Spinal cord (tissue), 10 donors: ENCODE measurements around the gene VTCN1. TPM values are rescaled to one million over a fixed set of nuclear protein-coding genes. Genes with fewer than 3 reads are reported as not detected.
"Not testable (repeated sequence)": the region's sequence is repeated elsewhere in the genome, so short reads cannot be mapped to it uniquely, and the experiment has no call there.

Experiments
- DNase-seq, 6 donors: peaks; one replicate each; pipeline versions ENCODE4 v3.0.0 to v3.0.0-alpha.2; 2013 to 2015; ENCODE audit warnings: low spot score in 6 of 6, low read depth in 4 of 6
- H3K27ac ChIP-seq: one replicate; pipeline ENCODE4 v1.5.1; 2013; ENCODE audit warnings: low read depth, low read length, control low read depth
- H3K27me3 ChIP-seq: one replicate; pipeline ENCODE4 v1.6.1; 2013; ENCODE audit warnings: low read length; ENCODE audit not compliant: control insufficient read depth, insufficient read depth
- H3K36me3 ChIP-seq: one replicate; pipeline ENCODE4 v1.6.1; 2013; ENCODE audit warnings: low read length; ENCODE audit not compliant: control insufficient read depth, insufficient read depth
- H3K4me1 ChIP-seq: one replicate; pipeline ENCODE4 v1.6.1; 2013; ENCODE audit warnings: low read length; ENCODE audit not compliant: control insufficient read depth, insufficient read depth
- H3K4me3 ChIP-seq: one replicate; pipeline ENCODE4 v1.5.1; 2013; ENCODE audit warnings: low read depth, low read length, control low read depth
- H3K9me3 ChIP-seq: one replicate; pipeline ENCODE4 v1.6.1; 2013; ENCODE audit warnings: low read length; ENCODE audit not compliant: control insufficient read depth, insufficient read depth
- WGBS: methylation state at CpG from one replicate; pipeline ENCODE4 v1.1.5; 2013; ENCODE audit warnings: missing lambda C conversion rate; ENCODE audit not compliant: insufficient coverage; 5-methylcytosine and 5-hydroxymethylcytosine counted together
- polyA plus RNA-seq, 2 donors: library from polyadenylated mRNA; unstranded; fragments of 120-200 nt; gene quantifications; one replicate each; pipeline ENCODE4 v1.2.1, GENCODE V29; 2013; ENCODE audit not compliant: insufficient read length in 2 of 2
- total RNA-seq, 2 donors: library from RNA; depleted of rRNA in 1 of 2; stranded (reverse); fragments of 120-200 nt in 1 of 2; fragments of >200 nt in 1 of 2; gene quantifications; one replicate each; pipeline versions ENCODE4 v1.2.3 to v1.2.4, GENCODE V29; 2013 to 2014
- donor health status: healthy.

VTCN1 gene
- total and polyA plus RNA-seq, 4 donors: 0.33 to 0.82 (median 0.59) TPM

GRCh38 chr1:117121589-117122329 lies 89.0 kb downstream of the VTCN1 start, which contains the start of gene TRIM45:
TSS of gene TRIM45 (minus strand) at chr1:117121749. CDS start at chr1:117121201, 548 bp downstream.
- Histone ChIP-seq H3K36me3 (peaks cover 5% of the 10 kb centered on the region), H3K27me3 (no peaks in the 10 kb centered on the region), H3K4me1 (peaks cover 23% of the 10 kb centered on the region), H3K27ac (peak within 1 kb of the TSS; percentile 97), H3K4me3 (peak within 1 kb of the TSS; percentile 89), H3K9me3 (no peaks in the 10 kb centered on the region)
- peak; percentile 91 to 99 (median 96) for DNase-seq
- under 1% methylated on average over 71 of the region's 71 CpGs for WGBS

DNA sequence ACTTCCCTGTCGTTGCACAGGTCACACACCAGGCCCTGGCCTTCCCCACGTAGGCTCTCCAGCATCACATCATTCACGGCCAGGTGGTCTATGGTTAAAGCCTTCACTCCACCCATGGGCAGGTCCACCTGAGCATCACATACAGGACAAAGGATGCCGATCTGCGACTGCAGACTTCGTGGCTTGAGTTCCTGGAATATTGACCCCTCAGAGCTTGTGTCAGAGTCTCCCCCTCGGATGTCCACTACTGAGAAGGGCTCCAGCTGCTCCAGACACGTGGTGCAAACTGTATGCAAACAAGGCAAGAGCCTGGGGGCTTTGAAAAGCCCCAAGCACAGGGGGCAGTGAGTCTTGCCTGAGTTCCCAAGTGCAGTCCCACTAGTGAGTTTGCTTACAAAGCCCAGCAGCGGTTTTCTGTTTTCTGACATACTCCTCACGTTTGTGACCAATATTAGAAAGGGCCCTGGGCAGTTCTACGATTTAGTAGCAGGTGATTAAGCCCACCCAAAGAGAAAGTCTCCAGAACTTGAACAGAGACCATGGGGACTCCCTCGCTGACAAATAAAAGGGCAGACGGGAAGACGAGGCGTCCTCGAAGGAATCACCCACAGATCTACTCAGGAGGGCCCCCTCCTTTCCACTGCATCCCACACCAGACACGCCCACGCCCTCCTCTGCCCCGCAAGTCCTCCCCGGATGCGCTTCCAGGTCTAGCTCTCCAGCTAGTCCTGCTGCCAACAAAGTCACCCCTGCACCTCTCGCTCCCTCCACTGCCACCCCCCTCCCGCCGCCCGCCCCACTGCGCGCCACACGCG lies 89.7 kb downstream of the VTCN1 start:
- Histone ChIP-seq H3K4me3 (peak overlapping the region; percentile 89), H3K9me3 (no peaks in the 10 kb centered on the region), H3K36me3 (peaks cover 5% of the 10 kb centered on the region), H3K27ac (peak overlapping the region; percentile 97), H3K27me3 (no peaks in the 10 kb centered on the region), H3K4me1 (peaks cover 23% of the 10 kb centered on the region)
- DNase-seq: no peak
- 11% methylated on average over 26 of the region's 29 CpGs for WGBS

DNA sequence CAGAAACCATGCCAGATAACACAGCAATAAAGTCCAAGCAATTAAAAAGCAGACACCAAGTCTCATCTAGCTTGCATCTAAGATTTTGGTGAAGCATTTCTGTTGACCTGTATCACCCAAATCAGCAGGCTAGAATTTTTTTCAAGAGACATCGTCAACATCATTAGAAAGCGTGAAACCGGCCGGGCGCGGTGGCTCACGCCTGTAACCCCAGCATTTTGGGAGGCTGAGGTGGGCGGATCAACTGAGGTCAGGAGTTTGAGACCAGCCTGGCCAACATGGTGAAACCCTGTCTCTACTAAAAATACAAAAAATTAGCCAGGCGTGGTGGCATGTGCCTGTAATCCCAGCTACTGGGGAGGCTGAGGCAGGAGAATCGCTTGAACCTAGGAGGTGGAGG lies 91.6 kb downstream of the VTCN1 start:
- no CpG with 5 or more reads among the region's 10 CpGs for WGBS
- H3K36me3 ChIP-seq, H3K27ac ChIP-seq, DNase-seq, H3K27me3 ChIP-seq, H3K9me3 ChIP-seq, H3K4me3 ChIP-seq: not testable (repeated sequence)
- peaks cover 23% of the 10 kb centered on the region for H3K4me1 ChIP-seq

- Histone ChIP-seq H3K27me3 (no peaks in the 10 kb centered on the region), H3K9me3 (no peaks in the 10 kb centered on the region), H3K4me3 (no peak overlapping the region), H3K27ac (no peak overlapping the region), H3K36me3 (peaks cover 8% of the 10 kb centered on the region), H3K4me1 (peaks cover 26% of the 10 kb centered on the region)
- DNase-seq: peak in 1 of 6 donors; percentile 54
- WGBS: 67% methylated on average over 11 of the region's 12 CpGs
Observed at GRCh38 chr1:117118137-117118536, 92.6 kb downstream of the VTCN1 start.

DNA sequence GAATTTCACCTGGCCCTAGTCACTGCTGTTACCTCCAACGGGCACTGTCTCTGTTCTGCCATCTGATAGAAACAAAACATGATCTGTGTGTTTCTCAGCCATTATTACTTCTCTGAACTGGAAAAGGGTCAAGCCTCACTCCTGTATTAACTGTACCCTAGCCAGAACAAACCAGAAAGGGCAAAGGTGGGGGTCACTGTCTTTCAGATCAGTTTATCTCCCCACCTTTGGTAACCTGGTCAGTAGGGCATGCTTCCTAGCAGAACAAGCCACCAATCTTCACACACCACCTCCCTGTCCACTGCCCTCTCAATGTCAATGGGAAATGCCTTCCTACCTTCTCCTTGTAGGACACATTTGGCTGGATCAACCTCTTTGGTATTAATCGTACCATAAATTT lies 93.0 kb downstream of the VTCN1 start:
- H3K4me3 ChIP-seq: no peak overlapping the region
- H3K27ac ChIP-seq: no peak overlapping the region
- DNase-seq: no peak
- no peaks in the 10 kb centered on the region for H3K9me3 ChIP-seq
- H3K4me1 ChIP-seq: peaks cover 26% of the 10 kb centered on the region
- 100% methylated on average over 2 of the region's 2 CpGs for WGBS
- peaks cover 9% of the 10 kb centered on the region for H3K36me3 ChIP-seq
- no peaks in the 10 kb centered on the region for H3K27me3 ChIP-seq

GRCh38 chr1:117116784-117117130 lies 94.0 kb downstream of the VTCN1 start:
- no peak for DNase-seq
- 100% methylated on average over 1 of the region's 3 CpGs for WGBS
- Histone ChIP-seq H3K27ac (no peak overlapping the region), H3K9me3 (no peaks in the 10 kb centered on the region), H3K4me3 (no peak overlapping the region), H3K36me3 (peaks cover 12% of the 10 kb centered on the region), H3K4me1 (peaks cover 19% of the 10 kb centered on the region), H3K27me3 (no peaks in the 10 kb centered on the region)

DNA sequence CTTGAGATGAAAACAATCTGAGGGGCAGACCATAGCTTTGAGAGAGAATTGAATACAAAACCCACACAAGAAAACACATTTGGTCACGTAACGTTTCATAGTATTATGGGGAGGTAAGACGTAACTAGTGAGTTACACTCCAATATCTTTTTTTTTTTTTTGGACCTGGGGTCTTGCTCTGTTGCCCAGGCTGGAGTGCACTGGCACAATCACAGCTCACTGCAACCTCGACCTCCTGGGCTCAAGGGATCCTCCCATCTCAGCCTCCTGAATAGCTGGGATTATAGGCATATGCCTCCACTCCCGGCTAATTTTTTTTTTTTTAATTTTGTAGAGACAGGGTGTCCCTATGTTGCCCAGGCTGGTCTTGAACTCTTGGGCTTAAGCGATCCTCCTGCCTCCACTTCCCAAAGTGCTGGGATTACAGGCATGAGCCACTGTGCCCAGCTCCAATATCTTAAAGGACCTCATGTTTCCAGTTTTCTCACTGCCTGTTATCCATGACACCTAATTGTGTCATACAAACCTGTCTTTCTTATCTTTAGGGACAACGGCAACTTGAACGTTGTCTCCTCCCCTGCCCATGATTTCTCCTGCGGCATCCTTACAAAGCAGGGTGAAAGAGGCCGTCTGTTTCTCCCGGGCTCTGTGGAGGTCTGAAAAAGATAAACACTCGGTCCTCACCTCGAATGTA lies 94.5 kb downstream of the VTCN1 start:
- Histone ChIP-seq H3K27me3 (no peaks in the 10 kb centered on the region), H3K9me3 (no peaks in the 10 kb centered on the region), H3K36me3 (peaks cover 12% of the 10 kb centered on the region), H3K27ac (no peak overlapping the region), H3K4me3 (no peak overlapping the region), H3K4me1 (peaks cover 19% of the 10 kb centered on the region)
- 92% methylated on average over 8 of the region's 13 CpGs for WGBS
- DNase-seq: no peak

- no peaks in the 10 kb centered on the region for H3K27me3 ChIP-seq
- no peak for DNase-seq
- no peak overlapping the region for H3K4me3 ChIP-seq
- H3K36me3 ChIP-seq: peaks cover 16% of the 10 kb centered on the region
- H3K4me1 ChIP-seq: peaks cover 11% of the 10 kb centered on the region
- H3K9me3 ChIP-seq: no peaks in the 10 kb centered on the region
- H3K27ac ChIP-seq: no peak overlapping the region
- no CpG with 5 or more reads among the region's 2 CpGs for whole genome bisulfite sequencing
Observed at GRCh38 chr1:117114877-117115276, 95.8 kb downstream of the VTCN1 start.

DNA sequence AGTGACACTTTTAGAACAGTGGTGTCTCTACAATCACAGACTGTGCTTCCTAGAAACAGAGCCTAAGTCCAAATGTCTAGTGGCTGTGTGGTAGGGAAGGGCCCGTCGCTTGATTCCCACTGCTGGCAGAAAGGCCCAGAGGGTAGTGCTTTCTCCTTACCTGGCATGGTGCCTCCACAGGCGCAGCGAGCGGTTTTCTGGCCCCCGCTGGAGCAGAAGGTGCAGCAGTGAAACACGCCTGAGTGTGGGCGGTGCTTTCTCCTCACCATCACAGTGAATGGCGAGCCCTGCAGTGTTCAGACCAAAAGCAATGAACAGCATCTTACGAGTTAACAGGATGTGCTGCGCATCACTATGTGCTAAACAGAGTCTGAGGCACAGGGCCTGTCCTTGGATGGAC lies 97.5 kb downstream of the VTCN1 start:
- peak in 1 of 6 donors; percentile 36 for DNase-seq
- Histone ChIP-seq H3K36me3 (peaks cover 14% of the 10 kb centered on the region), H3K9me3 (no peaks in the 10 kb centered on the region), H3K27ac (no peak overlapping the region), H3K4me1 (peaks cover 7% of the 10 kb centered on the region), H3K4me3 (no peak overlapping the region), H3K27me3 (no peaks in the 10 kb centered on the region)
- 77% methylated on average over 11 of the region's 11 CpGs for WGBS
